Measurements from ENCODE around the gene RAB28. TPM values are rescaled to one million over a fixed set of nuclear protein-coding genes. Genes with fewer than 3 reads are reported as not detected.

Gene RAB28
- total and polyA plus RNA-seq, 4 donors, result 11.3 to 27.7 (median 15.0) TPM

DNA sequence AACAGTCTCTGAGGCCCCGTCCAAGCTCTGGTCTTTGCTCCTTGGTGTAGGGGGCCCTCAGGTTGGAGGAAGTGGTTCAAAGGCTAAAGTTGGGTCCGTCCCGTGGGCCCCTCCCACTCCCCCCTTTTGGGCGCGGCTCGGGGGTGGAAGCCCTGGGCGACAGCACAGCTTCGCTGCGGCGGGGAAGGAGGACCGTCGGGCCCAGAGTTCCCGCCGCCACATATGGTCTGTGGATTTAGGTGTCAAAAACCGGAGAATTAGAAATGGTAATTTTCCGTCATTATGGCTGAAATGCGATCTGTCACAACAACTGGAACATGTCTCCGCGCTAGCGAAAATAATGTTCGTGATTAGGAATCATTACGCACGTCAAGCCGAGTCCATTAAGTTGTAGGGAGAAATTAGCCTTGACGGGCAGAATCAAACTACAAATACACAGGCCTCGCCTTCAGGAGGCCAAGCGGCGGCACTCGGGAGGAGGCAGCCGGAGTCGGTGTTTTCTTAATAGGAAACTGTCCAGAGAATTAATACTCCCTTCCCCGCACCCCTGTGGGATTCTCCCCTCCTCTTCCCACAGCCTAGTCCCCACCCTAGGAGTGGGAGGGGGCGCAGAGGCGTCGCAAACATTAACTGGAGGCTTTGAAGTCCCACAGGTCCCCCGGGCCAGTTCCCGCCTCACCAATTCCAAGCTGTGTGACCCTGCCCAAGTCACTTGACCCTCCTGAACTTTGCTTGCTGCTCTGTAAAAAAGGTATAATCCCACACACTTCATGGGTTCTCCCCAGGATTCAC lies 45.2 kb upstream of the RAB28 start:
- TF ChIP-seq, protein P1, sequence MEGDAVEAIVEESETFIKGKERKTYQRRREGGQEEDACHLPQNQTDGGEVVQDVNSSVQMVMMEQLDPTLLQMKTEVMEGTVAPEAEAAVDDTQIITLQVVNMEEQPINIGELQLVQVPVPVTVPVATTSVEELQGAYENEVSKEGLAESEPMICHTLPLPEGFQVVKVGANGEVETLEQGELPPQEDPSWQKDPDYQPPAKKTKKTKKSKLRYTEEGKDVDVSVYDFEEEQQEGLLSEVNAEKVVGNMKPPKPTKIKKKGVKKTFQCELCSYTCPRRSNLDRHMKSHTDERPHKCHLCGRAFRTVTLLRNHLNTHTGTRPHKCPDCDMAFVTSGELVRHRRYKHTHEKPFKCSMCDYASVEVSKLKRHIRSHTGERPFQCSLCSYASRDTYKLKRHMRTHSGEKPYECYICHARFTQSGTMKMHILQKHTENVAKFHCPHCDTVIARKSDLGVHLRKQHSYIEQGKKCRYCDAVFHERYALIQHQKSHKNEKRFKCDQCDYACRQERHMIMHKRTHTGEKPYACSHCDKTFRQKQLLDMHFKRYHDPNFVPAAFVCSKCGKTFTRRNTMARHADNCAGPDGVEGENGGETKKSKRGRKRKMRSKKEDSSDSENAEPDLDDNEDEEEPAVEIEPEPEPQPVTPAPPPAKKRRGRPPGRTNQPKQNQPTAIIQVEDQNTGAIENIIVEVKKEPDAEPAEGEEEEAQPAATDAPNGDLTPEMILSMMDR (IDR thresholded peaks at IDR 0.05; ENCODE audit: control extremely low read depth, extremely low read depth), result no peak
- Histone ChIP-seq H3K27ac (ENCODE audit: low read depth in 1 of 2, low read length in 1 of 2) (no peak overlapping the region), H3K36me3 (ENCODE audit: control insufficient read depth in 4 of 4, insufficient read depth in 4 of 4, low read length in 4 of 4) (no peaks in the 10 kb centered on the region), H3K4me3 (no peak overlapping the region), H3K27me3 (ENCODE audit: control insufficient read depth in 3 of 3, insufficient read depth in 3 of 3, low read length in 2 of 3) (peaks cover 34 to 98% (median 98%) of the 10 kb centered on the region in 3 donors), H3K4me1 (ENCODE audit: control insufficient read depth in 5 of 5, insufficient read depth in 5 of 5, low read length in 5 of 5) (peaks cover 0 to 15% (median 5%) of the 10 kb centered on the region in 5 donors), H3K9me3 (ENCODE audit: control insufficient read depth in 4 of 4, insufficient read depth in 3 of 4, low read length in 3 of 4) (peaks cover 0 to 20% (median 3%) of the 10 kb centered on the region in 4 donors), H3K9ac (ENCODE audit: insufficient read depth in 1 of 2, low read length in 2 of 2) (no peak overlapping the region)
- 6 to 8% methylated on average over 36 to 37 of the region's 37 CpGs for WGBS, 2 donors
- no peak for ATAC-seq (ENCODE audit: insufficient read depth, low FRiP score)
- no peak for DNase-seq

DNA sequence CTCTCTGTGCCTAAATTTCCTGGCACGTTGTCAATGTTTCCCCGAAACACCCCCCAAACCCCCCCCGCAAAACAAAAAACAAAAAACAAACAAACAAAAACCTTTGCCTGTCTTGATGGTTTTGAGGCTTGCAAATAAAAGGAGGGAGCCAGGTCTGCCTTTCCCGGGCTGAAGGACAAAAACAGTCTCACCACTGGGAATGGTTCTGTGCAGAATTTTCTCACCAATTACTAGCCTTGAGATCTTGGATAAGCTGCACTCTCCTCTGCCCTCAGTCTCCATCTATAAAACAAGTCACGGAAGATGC lies 44.6 kb upstream of the RAB28 start:
- Histone ChIP-seq H3K9me3 (ENCODE audit: control insufficient read depth in 4 of 4, insufficient read depth in 3 of 4, low read length in 3 of 4) (peaks cover 0 to 23% (median 6%) of the 10 kb centered on the region in 4 donors), H3K9ac (ENCODE audit: insufficient read depth in 1 of 2, low read length in 2 of 2) (no peak overlapping the region), H3K27me3 (ENCODE audit: control insufficient read depth in 3 of 3, insufficient read depth in 3 of 3, low read length in 2 of 3) (peaks cover 31 to 98% (median 98%) of the 10 kb centered on the region in 3 donors), H3K4me1 (ENCODE audit: control insufficient read depth in 5 of 5, insufficient read depth in 5 of 5, low read length in 5 of 5) (peaks cover 0 to 15% (median 5%) of the 10 kb centered on the region in 5 donors), H3K36me3 (ENCODE audit: control insufficient read depth in 4 of 4, insufficient read depth in 4 of 4, low read length in 4 of 4) (no peaks in the 10 kb centered on the region), H3K4me3 (no peak overlapping the region), H3K27ac (ENCODE audit: low read depth in 1 of 2, low read length in 1 of 2) (no peak overlapping the region)
- TF ChIP-seq, protein P1 (IDR thresholded peaks at IDR 0.05; ENCODE audit: control extremely low read depth, extremely low read depth), result no peak
- DNase-seq, result no peak
- 6 to 7% methylated on average over 5 of the region's 5 CpGs for WGBS, 2 donors
- no peak for ATAC-seq (ENCODE audit: insufficient read depth, low FRiP score)

DNA sequence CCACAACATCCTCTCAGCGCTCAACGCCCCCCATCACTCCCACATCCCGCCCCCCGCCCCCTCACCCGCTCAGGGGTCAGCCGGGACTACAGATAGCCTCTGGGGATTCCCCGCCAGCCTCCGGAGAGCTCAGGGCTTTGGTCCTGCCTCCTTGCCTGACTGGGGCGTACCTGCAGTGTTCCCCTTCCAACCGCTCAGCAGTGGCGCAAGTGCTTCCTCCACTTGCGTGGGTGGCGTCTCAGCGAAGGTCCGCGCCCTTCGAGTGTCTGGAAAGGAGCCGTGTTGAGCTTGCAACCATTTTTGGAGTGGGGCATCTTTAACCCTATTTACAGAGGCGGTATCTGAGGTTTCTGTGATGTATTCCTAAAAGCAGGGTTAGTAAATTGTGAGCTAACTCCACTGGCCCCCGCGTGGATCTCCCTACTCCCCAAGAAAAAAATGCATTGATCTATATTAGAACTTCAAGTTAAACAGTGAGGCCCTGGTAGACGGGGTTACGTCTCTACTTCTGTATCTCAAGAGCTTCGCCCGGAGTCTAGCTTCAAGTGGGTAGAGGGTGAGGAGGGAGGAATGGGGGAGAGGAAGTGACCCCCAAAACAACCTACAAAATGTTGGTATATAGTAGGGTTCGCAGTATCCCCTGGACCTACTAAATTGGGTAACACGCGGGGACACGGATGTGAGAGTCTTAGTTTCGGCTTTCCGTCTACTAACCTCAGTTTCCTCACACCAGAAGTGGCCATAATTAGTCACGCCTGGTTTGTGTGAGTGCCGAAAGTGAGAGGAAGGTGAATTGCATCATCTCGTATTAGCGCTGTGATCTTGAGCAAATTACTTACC lies 44.1 kb upstream of the RAB28 start:
- ATAC-seq (ENCODE audit: insufficient read depth, low FRiP score), result no peak
- no peak overlapping the region for H3K4me3 ChIP-seq
- TF ChIP-seq, protein P1 (IDR thresholded peaks at IDR 0.05; ENCODE audit: control extremely low read depth, extremely low read depth), result no peak
- 2 to 3% methylated on average over 32 to 35 of the region's 35 CpGs for WGBS, 2 donors
- no peak for DNase-seq
- no peak overlapping the region for H3K27ac ChIP-seq (ENCODE audit: low read depth in 1 of 2, low read length in 1 of 2)
- H3K27me3 ChIP-seq (ENCODE audit: control insufficient read depth in 3 of 3, insufficient read depth in 3 of 3, low read length in 2 of 3), result peaks cover 36 to 99% (median 97%) of the 10 kb centered on the region in 3 donors
- no peaks in the 10 kb centered on the region for H3K36me3 ChIP-seq (ENCODE audit: control insufficient read depth in 4 of 4, insufficient read depth in 4 of 4, low read length in 4 of 4)
- no peak overlapping the region for H3K9ac ChIP-seq (ENCODE audit: insufficient read depth in 1 of 2, low read length in 2 of 2)
- H3K9me3 ChIP-seq (ENCODE audit: control insufficient read depth in 4 of 4, insufficient read depth in 3 of 4, low read length in 3 of 4), result peaks cover 0 to 26% (median 7%) of the 10 kb centered on the region in 4 donors
- peaks cover 0 to 13% (median 5%) of the 10 kb centered on the region in 5 donors for H3K4me1 ChIP-seq (ENCODE audit: control insufficient read depth in 5 of 5, insufficient read depth in 5 of 5, low read length in 5 of 5)

All from lung (tissue), 12 donors.